Measurements from ENCODE around the gene CRIP2. TPM values are rescaled to one million over a fixed set of nuclear protein-coding genes. Genes with fewer than 3 reads are reported as not detected.

Gene CRIP2
- total and polyA plus RNA-seq, 9 donors = 0.35 to 242 (median 47.8) TPM

DNA sequence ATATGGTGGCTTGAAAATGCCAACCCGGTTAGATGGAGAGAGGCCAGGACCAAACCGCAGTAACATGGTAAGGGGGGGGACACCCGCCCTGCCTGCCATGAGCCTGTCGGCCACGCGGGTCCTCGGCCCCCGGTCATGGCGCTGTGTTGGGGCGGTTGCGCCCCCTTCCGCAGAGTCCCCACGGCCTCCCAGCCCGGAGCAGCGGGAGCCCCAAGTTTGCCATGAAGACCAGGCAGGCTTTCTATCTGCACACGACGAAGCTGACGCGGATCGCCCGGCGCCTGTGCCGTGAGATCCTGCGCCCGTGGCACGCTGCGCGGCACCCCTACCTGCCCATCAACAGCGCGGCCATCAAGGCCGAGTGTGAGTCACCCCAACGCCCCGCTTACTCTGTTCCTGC lies 10.1 kb upstream of the CRIP2 start:
- H3K27ac ChIP-seq = no peak overlapping the region
- no peaks in the 10 kb centered on the region for H3K36me3 ChIP-seq
- H3K4me3 ChIP-seq = no peak overlapping the region
- H3K4me1 ChIP-seq (ENCODE audit: insufficient read depth) = no peaks in the 10 kb centered on the region
- intact Hi-C loops (cut with DNase I) = no loop called here
- H3K27me3 ChIP-seq = no peaks in the 10 kb centered on the region
- WGBS, 3 donors = 91 to 94% (median 93%) methylated on average over 30 to 33 of the region's 33 CpGs
- TF ChIP-seq EP300 (IDR thresholded peaks at IDR 0.05) = no peak
- no peak for TF ChIP-seq POLR2A (IDR thresholded peaks at IDR 0.05)
- no peaks in the 10 kb centered on the region for H3K9me3 ChIP-seq
- DNase-seq = no peak

DNA sequence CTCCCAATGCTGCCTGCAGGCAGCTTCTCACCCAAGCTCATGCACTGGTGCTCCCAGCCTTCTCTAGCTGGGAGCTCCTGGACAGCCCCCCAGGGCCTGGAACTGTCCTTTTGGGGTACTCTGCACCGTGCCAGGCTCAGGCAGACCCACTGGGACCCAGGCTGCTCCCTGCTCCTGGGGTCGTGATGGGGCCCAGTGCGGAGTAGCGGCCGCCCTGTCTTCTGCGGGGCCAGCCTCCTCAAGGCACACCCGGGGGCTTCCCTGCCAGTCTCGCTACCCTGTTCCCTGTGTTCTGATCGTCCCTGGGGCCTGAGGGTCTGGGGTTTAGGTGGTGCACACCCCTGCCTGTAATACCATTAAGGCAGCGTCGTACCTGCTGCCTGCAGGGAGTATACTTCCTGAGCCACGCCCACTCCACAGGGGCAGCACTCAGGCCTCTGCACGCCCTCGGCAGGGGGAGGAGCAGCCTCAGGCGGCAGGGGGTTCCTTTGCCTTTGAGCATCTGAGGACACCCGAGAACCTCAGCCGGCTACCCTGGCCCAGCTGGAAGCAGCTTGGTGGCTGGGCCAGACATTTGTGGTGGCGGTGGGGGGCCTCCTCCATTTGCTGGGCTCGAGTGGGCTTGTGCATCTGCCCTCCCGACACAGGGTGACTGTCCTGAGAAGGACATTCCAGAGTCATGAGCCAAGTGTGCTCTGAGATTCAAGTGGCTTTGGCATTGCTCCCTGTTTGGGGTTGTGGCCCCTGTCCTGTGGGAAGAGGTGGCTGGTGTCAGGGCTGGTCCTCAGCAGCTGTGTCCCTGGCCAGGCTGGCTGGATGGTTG lies 9.2 kb upstream of the CRIP2 start:
- H3K4me3 ChIP-seq = no peak overlapping the region
- intact Hi-C loops (cut with DNase I) = no loop called here
- H3K27me3 ChIP-seq = no peaks in the 10 kb centered on the region
- H3K36me3 ChIP-seq = no peaks in the 10 kb centered on the region
- TF ChIP-seq POLR2A (IDR thresholded peaks at IDR 0.05) (no peak), EP300 (IDR thresholded peaks at IDR 0.05) (no peak)
- TF ChIP-seq, protein P1, sequence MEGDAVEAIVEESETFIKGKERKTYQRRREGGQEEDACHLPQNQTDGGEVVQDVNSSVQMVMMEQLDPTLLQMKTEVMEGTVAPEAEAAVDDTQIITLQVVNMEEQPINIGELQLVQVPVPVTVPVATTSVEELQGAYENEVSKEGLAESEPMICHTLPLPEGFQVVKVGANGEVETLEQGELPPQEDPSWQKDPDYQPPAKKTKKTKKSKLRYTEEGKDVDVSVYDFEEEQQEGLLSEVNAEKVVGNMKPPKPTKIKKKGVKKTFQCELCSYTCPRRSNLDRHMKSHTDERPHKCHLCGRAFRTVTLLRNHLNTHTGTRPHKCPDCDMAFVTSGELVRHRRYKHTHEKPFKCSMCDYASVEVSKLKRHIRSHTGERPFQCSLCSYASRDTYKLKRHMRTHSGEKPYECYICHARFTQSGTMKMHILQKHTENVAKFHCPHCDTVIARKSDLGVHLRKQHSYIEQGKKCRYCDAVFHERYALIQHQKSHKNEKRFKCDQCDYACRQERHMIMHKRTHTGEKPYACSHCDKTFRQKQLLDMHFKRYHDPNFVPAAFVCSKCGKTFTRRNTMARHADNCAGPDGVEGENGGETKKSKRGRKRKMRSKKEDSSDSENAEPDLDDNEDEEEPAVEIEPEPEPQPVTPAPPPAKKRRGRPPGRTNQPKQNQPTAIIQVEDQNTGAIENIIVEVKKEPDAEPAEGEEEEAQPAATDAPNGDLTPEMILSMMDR (IDR thresholded peaks at IDR 0.05) = no peak
- 80 to 83% (median 82%) methylated on average over 16 to 20 of the region's 20 CpGs for WGBS, 3 donors
- no peaks in the 10 kb centered on the region for H3K4me1 ChIP-seq (ENCODE audit: insufficient read depth)
- no peaks in the 10 kb centered on the region for H3K9me3 ChIP-seq
- no peak overlapping the region for H3K27ac ChIP-seq
- no peak for DNase-seq

DNA sequence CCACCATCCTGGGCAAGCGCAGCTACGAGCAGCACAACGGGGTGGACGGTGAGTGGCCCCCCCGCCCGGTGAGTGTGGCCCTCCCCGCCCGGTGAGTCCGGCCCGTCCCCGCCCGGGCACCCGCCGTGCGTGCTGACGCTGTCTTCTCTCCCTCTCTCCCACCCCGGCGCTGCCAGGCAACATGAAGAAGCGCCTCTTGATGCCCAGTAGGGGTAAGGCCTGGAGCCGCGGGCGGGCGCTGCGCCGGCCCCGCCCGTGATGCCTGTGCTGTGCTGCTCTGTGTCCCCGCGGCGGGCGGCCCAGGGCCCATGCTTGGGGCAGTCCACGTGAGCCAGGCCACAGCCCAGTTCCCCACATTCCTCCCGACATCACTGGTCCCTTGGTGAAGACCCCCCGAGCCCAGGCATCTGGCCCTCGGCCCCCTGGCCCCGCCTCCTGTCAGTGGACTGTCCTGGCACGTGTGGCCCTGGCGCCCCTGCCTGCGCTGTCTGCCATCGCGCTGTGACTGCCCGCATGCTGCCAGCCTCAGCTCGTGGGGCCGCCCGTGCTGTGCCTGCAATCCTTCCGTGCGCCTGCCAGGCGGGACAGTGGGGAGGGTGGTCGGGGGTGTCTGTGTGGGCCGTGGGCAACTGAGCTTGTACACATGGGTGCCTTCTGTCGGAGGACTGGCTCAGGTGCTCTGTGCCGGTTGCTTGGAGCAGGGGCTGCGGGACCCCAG lies 7.9 kb upstream of the CRIP2 start:
- Histone ChIP-seq H3K4me3 (no peak overlapping the region), H3K27me3 (no peaks in the 10 kb centered on the region), H3K27ac (no peak overlapping the region), H3K4me1 (ENCODE audit: insufficient read depth) (no peaks in the 10 kb centered on the region), H3K9me3 (no peaks in the 10 kb centered on the region), H3K36me3 (no peaks in the 10 kb centered on the region)
- 87 to 91% (median 89%) methylated on average over 44 to 53 of the region's 53 CpGs for WGBS, 3 donors
- no peak for DNase-seq
- intact Hi-C loops (cut with DNase I) = no loop called here
- TF ChIP-seq POLR2A (IDR thresholded peaks at IDR 0.05) (no peak), EP300 (IDR thresholded peaks at IDR 0.05) (no peak)
- TF ChIP-seq, protein P1 (IDR thresholded peaks at IDR 0.05) = no peak

DNA sequence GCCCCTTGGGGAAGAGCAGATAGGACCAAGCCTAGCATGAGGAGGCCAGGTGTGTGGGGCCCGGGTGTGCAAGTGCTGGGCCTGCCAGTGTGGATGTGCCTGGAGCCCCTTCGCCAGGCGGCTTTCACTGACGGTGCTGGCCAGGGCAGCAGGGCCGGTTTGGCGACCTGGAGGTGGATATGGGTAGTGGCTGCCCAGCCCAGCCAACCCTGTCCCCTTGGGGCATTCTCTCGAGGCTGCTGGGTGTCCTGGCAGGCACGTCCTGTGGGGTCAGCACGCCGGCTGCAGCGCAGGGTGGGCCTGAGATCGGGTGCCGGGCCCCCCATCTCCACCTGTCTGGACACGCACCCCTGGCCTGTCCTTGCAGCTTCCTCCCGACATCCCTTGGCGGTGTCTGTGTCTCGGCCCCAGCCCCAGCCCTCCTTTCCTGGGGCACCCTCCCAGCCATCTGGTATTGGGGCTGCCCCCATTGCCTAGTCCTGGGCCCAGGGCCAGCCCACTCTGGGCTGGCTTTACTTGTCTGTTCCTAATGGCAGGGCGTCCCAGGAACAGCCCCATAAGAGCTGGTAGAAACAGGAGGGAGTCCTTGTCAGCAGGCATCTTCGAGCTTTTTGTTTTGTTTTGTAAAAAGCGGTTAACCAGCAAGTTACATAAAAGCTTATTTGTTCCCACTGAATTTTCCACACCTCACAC lies 7.2 kb upstream of the CRIP2 start:
- Histone ChIP-seq H3K9me3 (no peaks in the 10 kb centered on the region), H3K27me3 (no peaks in the 10 kb centered on the region), H3K4me3 (no peak overlapping the region), H3K36me3 (no peaks in the 10 kb centered on the region), H3K27ac (no peak overlapping the region), H3K4me1 (ENCODE audit: insufficient read depth) (no peaks in the 10 kb centered on the region)
- DNase-seq = no peak
- TF ChIP-seq POLR2A (IDR thresholded peaks at IDR 0.05) (no peak), EP300 (IDR thresholded peaks at IDR 0.05) (no peak)
- TF ChIP-seq, protein P1 (IDR thresholded peaks at IDR 0.05) = no peak
- 87 to 90% (median 90%) methylated on average over 20 of the region's 20 CpGs for WGBS, 3 donors
- intact Hi-C loops (cut with DNase I) = no loop called here

All from ovary (tissue), 9 donors.